ENCODE measurements around the gene MOGAT1.
"Not testable (repeated sequence)": the region's sequence is repeated elsewhere in the genome, so short reads cannot be mapped to it uniquely, and the experiment has no call there.

Gene MOGAT1

DNA sequence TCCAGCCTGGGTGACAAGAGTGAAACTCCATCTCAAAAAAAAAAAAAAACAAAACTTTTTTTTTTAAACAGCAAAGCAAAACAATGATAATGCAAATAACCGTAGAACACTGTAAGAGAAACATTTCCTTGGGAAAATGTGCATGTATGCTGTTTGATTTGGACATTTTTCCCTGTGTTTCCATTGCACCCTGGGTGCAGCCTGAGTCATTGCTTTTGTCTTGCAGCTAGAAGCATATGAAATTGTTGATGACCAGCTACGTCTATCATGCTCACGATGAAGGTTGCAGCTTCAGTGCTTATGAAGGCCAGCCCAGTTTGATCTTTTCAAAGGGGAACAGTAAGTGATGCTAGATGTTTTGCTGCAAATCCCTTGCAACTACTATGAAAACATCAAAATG lies 41.5 kb downstream of the MOGAT1 start:
- no peak for DNase-seq

GRCh38 chr2:222714361-222715241 lies 43.1 kb downstream of the MOGAT1 start:
- DNase-seq = no peak

DNA sequence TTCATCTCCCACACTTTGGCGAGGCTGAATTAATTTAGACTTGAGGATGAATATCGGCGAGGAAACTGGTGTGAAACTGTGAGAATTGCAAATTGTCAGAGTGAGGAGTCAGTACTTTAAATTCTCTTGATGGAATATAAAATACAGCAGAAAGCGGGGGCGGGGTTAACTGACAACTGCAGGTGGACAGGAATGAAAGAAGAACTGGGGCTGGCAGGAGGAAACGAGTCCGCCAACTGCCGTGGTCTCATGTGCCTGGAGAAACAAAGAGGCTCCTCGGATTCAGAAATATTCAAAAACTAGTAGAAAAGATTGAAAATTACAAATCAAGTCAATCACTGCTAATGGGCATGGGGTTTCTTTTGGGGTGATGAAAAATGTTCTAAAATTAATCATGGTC lies 44.3 kb downstream of the MOGAT1 start:
- no peak for DNase-seq

- DNase-seq = not testable (repeated sequence)
Measured at GRCh38 chr2:222719787-222720186, 48.3 kb downstream of the MOGAT1 start.

GRCh38 chr2:222721597-222721996 lies 50.1 kb downstream of the MOGAT1 start:
- not testable (repeated sequence) for DNase-seq

DNA sequence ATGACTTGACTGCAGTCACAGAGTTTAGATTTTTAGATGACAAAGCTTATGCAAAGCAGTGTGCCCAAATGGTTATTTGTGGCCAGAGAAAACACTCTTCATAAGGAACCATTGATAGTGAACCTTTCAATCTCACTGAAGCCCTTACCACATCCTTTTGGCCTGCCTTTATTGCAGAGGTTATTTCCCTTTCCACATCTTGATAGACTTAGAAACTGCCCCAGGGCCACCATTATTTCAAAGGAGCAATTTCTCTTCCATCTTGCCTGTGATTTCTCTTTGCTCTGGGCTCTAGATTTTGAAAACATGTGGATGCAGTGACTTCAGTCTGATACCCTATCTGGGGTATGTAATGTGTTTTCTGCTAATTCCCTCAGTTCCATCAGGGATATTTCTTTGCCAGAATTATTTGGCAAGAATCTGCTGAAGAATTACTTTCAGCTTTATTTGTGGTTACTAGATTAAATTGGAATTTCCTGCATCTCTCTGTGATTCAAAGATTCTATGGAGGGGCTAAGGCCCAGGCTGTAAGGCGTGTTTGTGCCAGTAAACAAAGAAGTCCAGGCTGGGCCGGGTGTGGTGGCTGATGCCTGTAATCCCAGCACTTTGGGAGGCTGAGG lies 51.0 kb downstream of the MOGAT1 start:
- no peak for DNase-seq

- no peak for DNase-seq
Measured at GRCh38 chr2:222724208-222724607, 52.8 kb downstream of the MOGAT1 start.

- no peak for DNase-seq
Measured at GRCh38 chr2:222728621-222729020, 57.2 kb downstream of the MOGAT1 start.

DNA sequence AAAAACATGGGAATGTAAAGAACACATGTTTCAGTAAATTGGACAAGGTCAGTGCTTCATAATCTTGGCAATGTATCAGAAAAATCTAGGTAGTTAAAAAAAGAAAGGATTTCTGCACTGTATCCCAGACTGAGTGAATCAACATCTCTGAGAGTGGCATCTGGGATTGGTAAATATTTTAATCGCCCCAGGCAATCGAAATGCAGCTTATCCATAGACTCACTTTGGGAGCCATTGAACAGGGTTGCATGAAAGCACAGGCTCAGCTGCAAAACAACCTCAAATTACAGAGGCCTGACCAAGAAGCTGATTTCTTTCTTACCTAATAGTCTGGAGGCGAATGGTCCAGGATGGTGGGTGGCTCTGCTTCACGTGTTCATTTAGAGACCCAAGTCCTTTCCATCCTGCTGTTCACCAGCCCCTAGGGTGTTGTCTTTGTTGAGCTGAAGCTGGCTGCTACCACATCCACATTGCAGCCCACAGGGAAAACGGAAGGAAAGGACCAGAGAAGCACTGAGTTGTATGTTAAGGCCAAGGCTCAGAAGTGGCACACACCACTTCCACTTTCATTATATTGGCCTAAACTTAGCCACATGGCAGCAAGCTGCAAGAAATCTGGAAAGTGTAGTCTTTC lies 59.0 kb downstream of the MOGAT1 start:
- no peak for DNase-seq

- no peak for DNase-seq
Measured at GRCh38 chr2:222731201-222731621, 59.8 kb downstream of the MOGAT1 start.

GRCh38 chr2:222732489-222733178 lies 61.2 kb downstream of the MOGAT1 start:
- no peak for DNase-seq

GRCh38 chr2:222733470-222733845 lies 62.0 kb downstream of the MOGAT1 start:
- no peak for DNase-seq

GRCh38 chr2:222733846-222734702 lies 62.6 kb downstream of the MOGAT1 start:
- DNase-seq = no peak

DNA sequence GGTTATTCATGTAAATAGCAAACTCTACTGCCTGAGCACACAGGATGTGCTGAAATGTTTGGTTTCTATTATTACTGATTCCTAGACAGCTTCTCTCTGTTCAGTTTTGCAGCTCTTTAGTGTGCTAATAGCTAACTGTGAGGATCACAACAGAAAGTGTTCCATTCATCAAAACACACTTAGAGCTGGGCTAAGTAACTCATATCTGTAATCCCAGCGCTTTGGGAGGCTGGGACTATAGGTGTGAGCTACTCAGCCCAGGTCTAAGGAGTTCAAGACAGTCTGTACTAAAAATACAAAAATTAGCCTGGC lies 63.2 kb downstream of the MOGAT1 start:
- no peak for DNase-seq

DNA sequence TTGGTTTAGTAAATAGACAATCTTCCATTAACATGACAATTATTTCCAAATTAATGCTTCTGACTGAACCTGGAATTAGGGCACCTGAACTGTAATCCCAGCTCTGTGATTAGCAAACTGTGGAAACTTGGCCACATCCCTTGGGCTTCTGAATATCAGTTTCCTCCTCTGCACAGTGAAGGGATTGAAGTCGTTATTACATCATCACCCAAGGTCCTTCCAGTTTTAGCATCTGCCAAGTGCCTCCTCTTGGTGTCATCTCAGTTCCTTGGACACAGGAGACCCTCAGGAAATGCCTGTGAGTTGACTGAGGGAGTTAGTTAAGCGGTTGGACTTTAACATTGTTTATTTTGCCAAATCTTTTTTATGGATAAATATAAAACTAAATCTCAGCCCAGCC lies 64.8 kb downstream of the MOGAT1 start:
- no peak for DNase-seq

DNA sequence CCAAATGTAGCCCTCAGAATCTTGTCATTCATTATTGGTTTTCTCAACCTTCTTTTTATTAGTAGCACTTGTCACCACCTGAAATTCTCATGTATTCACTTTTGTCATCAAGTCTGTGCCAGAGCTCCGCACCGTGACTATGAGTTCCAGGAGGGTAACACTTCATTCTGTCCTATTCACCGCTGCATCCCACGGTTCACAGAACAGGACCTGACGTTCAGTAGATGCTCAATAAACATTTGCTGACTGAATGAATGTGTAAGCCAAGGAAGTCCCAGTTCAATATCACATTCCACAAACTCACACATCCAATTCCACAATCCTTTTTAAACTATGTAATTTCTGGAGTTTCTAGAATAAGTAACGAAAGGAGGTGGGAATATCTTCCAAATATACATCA lies 65.5 kb downstream of the MOGAT1 start:
- DNase-seq = no peak

- no peak for DNase-seq
Measured at GRCh38 chr2:222738312-222738711, 66.9 kb downstream of the MOGAT1 start.

- no peak for DNase-seq
Measured at GRCh38 chr2:222738809-222739208, 67.4 kb downstream of the MOGAT1 start.

DNA sequence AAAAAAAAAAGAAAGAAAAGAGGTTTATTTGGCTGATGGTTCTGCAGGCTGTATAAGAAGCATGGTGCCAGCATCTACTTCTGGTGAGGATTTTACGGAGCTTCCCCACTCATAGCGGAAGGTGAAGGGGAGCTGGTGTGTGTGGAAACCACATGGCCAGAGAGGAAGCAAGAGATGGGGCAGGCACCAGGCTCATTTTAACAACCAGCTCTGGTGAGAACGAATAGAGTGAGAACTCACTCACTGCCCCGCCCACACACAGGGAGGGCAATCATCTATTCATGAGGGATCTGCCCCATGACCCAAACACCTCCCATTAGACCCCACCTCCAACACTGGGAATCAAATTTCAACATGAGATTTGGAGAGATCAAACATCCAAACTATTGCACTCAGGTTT lies 68.5 kb downstream of the MOGAT1 start:
- no peak for DNase-seq

GRCh38 chr2:222743251-222743812 lies 71.9 kb downstream of the MOGAT1 start:
- DNase-seq = no peak

GRCh38 chr2:222745836-222746559 lies 74.5 kb downstream of the MOGAT1 start:
- DNase-seq = peak; percentile 31
